PC-3 (cell line): Measurements from ENCODE around the gene TDRD1. TPM values are rescaled to one million over a fixed set of nuclear protein-coding genes. Genes with fewer than 3 reads are reported as not detected.
"Not testable (repeated sequence)": the region's sequence is repeated elsewhere in the genome, so short reads cannot be mapped to it uniquely, and the experiment has no call there.

ENCODE experiments used
- ATAC-seq: fragments of 200-7000 bp; cut with Tn5 transposase; 2 replicates; pipeline ENCODE4 v1.9.1; 2020; ENCODE audit warnings: mild to moderate bottlenecking, moderate library complexity
- BruUV-seq: library from RNA; stranded (reverse); fragments of 400-500 nt; replicated peaks from 2 replicates; lab custom pipeline; 2021; lab: Mats Ljungman, UMichigan
- CTCF ChIA-PET: fragments of 300-600 bp; sonication (Branson Sonifier 250); formaldehyde crosslinking; loops from one replicate; lab custom pipeline; 2022; ENCODE audit warnings: antibody characterized with exemption; lab: Charles Lee
- POLR2A ChIA-PET: fragments of 300-600 bp; sonication (Branson Sonifier 250); formaldehyde crosslinking; loops from one replicate; lab custom pipeline; 2022; ENCODE audit warnings: antibody characterized with exemption; ENCODE audit not compliant: unreplicated experiment; lab: Charles Lee
- DNase-seq: peaks from one replicate; pipeline ENCODE4 v3.0.0-alpha.2; 2015
- H2AFZ ChIP-seq: fragments of 300-600 bp; sonication (generic); 2 replicates; pipeline ENCODE4 v1.6.0; 2016; ENCODE audit warnings: antibody characterized with exemption, low read length
- H3F3A ChIP-seq: fragments of 300-600 bp; sonication (generic); one replicate; pipeline ENCODE4 v1.6.0; 2017; ENCODE audit warnings: antibody characterized with exemption, low read length, control low read depth, mild to moderate bottlenecking; ENCODE audit not compliant: unreplicated experiment
- H3K27ac ChIP-seq: fragments of 300-600 bp; sonication (generic); 2 replicates; pipeline ENCODE4 v1.5.1; 2016; ENCODE audit warnings: mild to moderate bottlenecking, low read length
- H3K27me3 ChIP-seq: fragments of 300-600 bp; sonication (generic); 2 replicates; pipeline ENCODE4 v1.6.1; 2016; ENCODE audit warnings: low read length, mixed read lengths
- H3K36me3 ChIP-seq: fragments of 300-600 bp; sonication (generic); 2 replicates; pipeline ENCODE4 v1.6.1; 2016; ENCODE audit warnings: low read depth, mixed run types, low read length, mixed read lengths
- H3K4me1 ChIP-seq: fragments of 300-600 bp; sonication (generic); 2 replicates; pipeline ENCODE4 v1.5.1; 2016; ENCODE audit warnings: low read length; ENCODE audit not compliant: insufficient read depth
- H3K4me2 ChIP-seq: fragments of 300-600 bp; sonication (generic); 2 replicates; pipeline ENCODE4 v1.6.0; 2016; ENCODE audit warnings: low read length
- H3K4me3 ChIP-seq: fragments of 300-600 bp; sonication (generic); 2 replicates; pipeline ENCODE4 v1.5.1; 2016; ENCODE audit warnings: mild to moderate bottlenecking, low read length, mixed read lengths
- H3K79me2 ChIP-seq: fragments of 300-600 bp; sonication (generic); 2 replicates; pipeline ENCODE4 v1.6.1; 2017; ENCODE audit warnings: low read length, mixed read lengths
- H3K9ac ChIP-seq: fragments of 300-600 bp; sonication (generic); 2 replicates; pipeline ENCODE4 v1.6.0; 2016; ENCODE audit warnings: mild to moderate bottlenecking, low read length
- H3K9me2 ChIP-seq: fragments of 300-600 bp; sonication (generic); replicated peaks from 2 replicates; pipeline ENCODE4 v1.6.1; 2016; ENCODE audit warnings: mixed run types, low read length, mixed read lengths
- H3K9me3 ChIP-seq: fragments of 300-600 bp; sonication (generic); 2 replicates; pipeline ENCODE4 v1.6.1; 2016; ENCODE audit warnings: low read length, mixed read lengths
- H4K20me1 ChIP-seq: fragments of 300-600 bp; sonication (generic); 2 replicates; pipeline ENCODE4 v1.6.1; 2016; ENCODE audit warnings: low read length, mixed read lengths
- EZH2 ChIP-seq: fragments of 300-600 bp; sonication (generic); IDR thresholded peaks from one replicate; pipeline ENCODE4 v1.6.1; 2017; ENCODE audit warnings: antibody characterized with exemption, mild to moderate bottlenecking, low read length; ENCODE audit not compliant: unreplicated experiment
- EZH2phosphoT487 ChIP-seq: fragments of 300-600 bp; sonication (generic); IDR thresholded peaks from 2 replicates; pipeline ENCODE4 v1.6.1; 2018; ENCODE audit warnings: mild to moderate bottlenecking, antibody characterized with exemption, low read length, borderline replicate concordance
- intact Hi-C: fragments of 100-400 bp; cut with micrococcal nuclease; formaldehyde crosslinking; loops from 2 replicates; pipeline ENCODE4 v1.9.0; 2023
- total RNA-seq: library from RNA; depleted of rRNA; stranded (reverse); fragments of >200 nt; gene quantifications from 2 replicates; pipeline ENCODE4 v1.2.3, GENCODE V29; 2014
- TF ChIP-seq, protein P1 (sequence below): fragments of 300-600 bp; sonication (generic); conservative IDR thresholded peaks from 2 replicates; pipeline ENCODE4 v1.5.1; 2017; ENCODE audit warnings: antibody characterized with exemption, low read depth, mild to moderate bottlenecking, low read length

The TDRD1 gene
- total RNA-seq, 1 experiment from 2014 or later = not detected

DNA sequence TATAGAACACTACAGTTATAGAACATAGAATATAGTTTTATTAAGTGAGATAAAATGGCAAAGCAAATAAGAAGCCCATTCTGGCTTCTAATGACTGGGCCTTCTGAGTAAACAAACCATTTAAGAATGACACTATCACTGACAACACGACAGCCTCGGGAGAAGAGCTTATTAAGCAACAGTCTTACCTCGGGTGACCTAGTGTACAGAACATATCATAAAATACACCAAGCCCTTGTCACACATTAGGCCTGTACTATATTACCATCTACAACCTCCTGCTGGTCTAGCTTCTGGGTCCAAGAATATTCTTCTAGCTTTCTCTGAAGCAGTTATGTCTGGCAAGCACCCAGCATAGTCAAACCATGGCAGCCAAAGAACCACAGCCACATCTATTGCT lies 37.1 kb upstream of the TDRD1 start:
- Histone ChIP-seq H3K36me3 (peaks cover 4% of the 10 kb centered on the region; the same call in 1 of the 2 replicates), H3F3A (no peaks in the 10 kb centered on the region), H3K27ac (no peak overlapping the region), H3K9ac (no peak overlapping the region), H3K79me2 (no peaks in the 10 kb centered on the region), H3K27me3 (no peaks in the 10 kb centered on the region), H2AFZ (no peak overlapping the region), H3K4me2 (no peak overlapping the region), H3K4me1 (no peaks in the 10 kb centered on the region), H3K9me3 (no peaks in the 10 kb centered on the region), H4K20me1 (no peaks in the 10 kb centered on the region), H3K9me2 (no peaks in the 10 kb centered on the region), H3K4me3 (no peak overlapping the region)
- ChIA-PET POLR2A (no interaction called here), CTCF (no interaction called here)
- DNase-seq (no peak), ATAC-seq (no peak)
- intact Hi-C loops = no loop called here
- no TSS peak for BruUV-seq
- TF ChIP-seq EZH2 = no peak
- TF ChIP-seq EZH2phosphoT487 = no peak
- TF ChIP-seq, protein P1, sequence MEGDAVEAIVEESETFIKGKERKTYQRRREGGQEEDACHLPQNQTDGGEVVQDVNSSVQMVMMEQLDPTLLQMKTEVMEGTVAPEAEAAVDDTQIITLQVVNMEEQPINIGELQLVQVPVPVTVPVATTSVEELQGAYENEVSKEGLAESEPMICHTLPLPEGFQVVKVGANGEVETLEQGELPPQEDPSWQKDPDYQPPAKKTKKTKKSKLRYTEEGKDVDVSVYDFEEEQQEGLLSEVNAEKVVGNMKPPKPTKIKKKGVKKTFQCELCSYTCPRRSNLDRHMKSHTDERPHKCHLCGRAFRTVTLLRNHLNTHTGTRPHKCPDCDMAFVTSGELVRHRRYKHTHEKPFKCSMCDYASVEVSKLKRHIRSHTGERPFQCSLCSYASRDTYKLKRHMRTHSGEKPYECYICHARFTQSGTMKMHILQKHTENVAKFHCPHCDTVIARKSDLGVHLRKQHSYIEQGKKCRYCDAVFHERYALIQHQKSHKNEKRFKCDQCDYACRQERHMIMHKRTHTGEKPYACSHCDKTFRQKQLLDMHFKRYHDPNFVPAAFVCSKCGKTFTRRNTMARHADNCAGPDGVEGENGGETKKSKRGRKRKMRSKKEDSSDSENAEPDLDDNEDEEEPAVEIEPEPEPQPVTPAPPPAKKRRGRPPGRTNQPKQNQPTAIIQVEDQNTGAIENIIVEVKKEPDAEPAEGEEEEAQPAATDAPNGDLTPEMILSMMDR = no peak

DNA sequence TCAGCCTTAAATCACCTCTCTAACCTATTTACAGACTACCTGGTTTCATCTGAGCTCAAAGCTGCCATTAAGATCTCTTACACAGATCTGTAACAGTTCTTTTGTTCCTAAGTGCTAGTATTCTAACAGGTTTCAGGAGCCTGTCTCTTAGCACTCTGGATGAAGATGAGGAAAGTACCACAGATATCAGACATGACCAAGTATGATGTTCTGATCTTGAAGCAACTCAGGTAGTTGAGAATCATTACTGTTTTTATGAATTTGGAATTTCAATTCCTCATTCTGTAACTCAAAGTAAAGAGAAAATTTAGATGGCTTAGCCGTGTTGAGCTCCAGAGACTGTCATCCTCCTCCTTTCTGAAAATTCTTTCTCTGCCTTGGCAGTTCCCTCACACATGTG lies 36.0 kb upstream of the TDRD1 start:
- Histone ChIP-seq H3K4me3 (no peak overlapping the region), H3K27me3 (no peaks in the 10 kb centered on the region), H3K9me3 (no peaks in the 10 kb centered on the region), H4K20me1 (no peaks in the 10 kb centered on the region), H3K9me2 (no peaks in the 10 kb centered on the region), H3K4me1 (no peaks in the 10 kb centered on the region), H3K9ac (no peak overlapping the region), H3K4me2 (no peak overlapping the region), H3K36me3 (peaks cover 4% of the 10 kb centered on the region; the same call in 1 of the 2 replicates), H3K79me2 (no peaks in the 10 kb centered on the region), H3F3A (no peaks in the 10 kb centered on the region), H2AFZ (no peak overlapping the region), H3K27ac (no peak overlapping the region)
- ChIA-PET POLR2A (no interaction called here), CTCF (no interaction called here)
- ATAC-seq (no peak), DNase-seq (no peak)
- BruUV-seq = no TSS peak
- TF ChIP-seq, protein P1 = no peak
- TF ChIP-seq EZH2phosphoT487 (no peak), EZH2 (no peak)
- intact Hi-C loops = no loop called here

DNA sequence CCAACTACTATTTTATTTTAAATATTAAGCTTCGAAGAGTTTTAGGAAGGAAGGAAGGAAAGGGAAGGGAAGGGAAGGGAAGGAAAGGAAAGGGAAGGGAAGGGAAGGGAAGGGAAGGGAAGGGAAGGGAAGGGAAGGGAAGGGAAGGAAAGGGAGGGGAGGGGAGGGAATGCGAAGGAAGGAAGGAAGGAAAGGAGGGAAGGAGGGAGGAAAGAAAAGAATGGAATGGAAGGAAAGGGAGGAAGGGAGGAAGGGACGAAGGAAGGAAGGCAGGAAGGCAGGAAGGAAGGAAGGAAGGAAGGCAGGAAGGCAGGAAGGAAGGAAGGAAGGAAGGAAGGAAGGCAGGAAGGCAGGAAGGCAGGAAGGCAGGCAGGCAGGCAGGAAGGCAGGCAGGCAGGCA lies 29.7 kb upstream of the TDRD1 start:
- H3K9me2 ChIP-seq, intact Hi-C loops, H3K4me2 ChIP-seq, BruUV-seq, POLR2A ChIA-PET, H3K9me3 ChIP-seq, H3K27ac ChIP-seq, DNase-seq, H3K27me3 ChIP-seq, H3K36me3 ChIP-seq, H3K9ac ChIP-seq, H2AFZ ChIP-seq, ATAC-seq, H3F3A ChIP-seq, H4K20me1 ChIP-seq, H3K79me2 ChIP-seq, CTCF ChIA-PET, H3K4me3 ChIP-seq: not testable (repeated sequence)
- H3K4me1 ChIP-seq = peaks cover 17% of the 10 kb centered on the region
